GM19240 (cell line): ENCODE data around the gene CNTNAP3.
"Not testable (repeated sequence)": the region's sequence is repeated elsewhere in the genome, so short reads cannot be mapped to it uniquely, and the experiment has no call there.

Source experiments
- DNase-seq: peaks from one replicate; pipeline ENCODE4 v3.0.0; 2011; ENCODE audit warnings: low spot score; ENCODE audit not compliant: insufficient read length

CNTNAP3 gene

GRCh38 chr9:39073537-39073936, 214.4 kb downstream of the CNTNAP3 start:
- DNase-seq, result not testable (repeated sequence)

GRCh38 chr9:39067683-39068082, 220.3 kb downstream of the CNTNAP3 start:
- not testable (repeated sequence) for DNase-seq

GRCh38 chr9:39062966-39063365, 225.0 kb downstream of the CNTNAP3 start:
- DNase-seq, result not testable (repeated sequence)

GRCh38 chr9:39054453-39054852, 233.5 kb downstream of the CNTNAP3 start:
- not testable (repeated sequence) for DNase-seq

GRCh38 chr9:39046833-39047232, 241.1 kb downstream of the CNTNAP3 start:
- DNase-seq, result not testable (repeated sequence)

- not testable (repeated sequence) for DNase-seq
These were observed 245.6 kb downstream of the CNTNAP3 start for GRCh38 chr9:39042352-39042803.

- not testable (repeated sequence) for DNase-seq
These were observed 246.2 kb downstream of the CNTNAP3 start for GRCh38 chr9:39041774-39042173.

GRCh38 chr9:39039148-39039547, 248.8 kb downstream of the CNTNAP3 start:
- not testable (repeated sequence) for DNase-seq

GRCh38 chr9:39038221-39038620, 249.7 kb downstream of the CNTNAP3 start:
- DNase-seq, result not testable (repeated sequence)

- not testable (repeated sequence) for DNase-seq
These were observed 254.1 kb downstream of the CNTNAP3 start for GRCh38 chr9:39033849-39034248.

- not testable (repeated sequence) for DNase-seq
These were observed 257.6 kb downstream of the CNTNAP3 start for GRCh38 chr9:39030204-39031019.

- not testable (repeated sequence) for DNase-seq
These were observed 259.1 kb downstream of the CNTNAP3 start for GRCh38 chr9:39028855-39029254.

- not testable (repeated sequence) for DNase-seq
These were observed 259.8 kb downstream of the CNTNAP3 start for GRCh38 chr9:39028168-39028567.

GRCh38 chr9:39025911-39026588, 261.9 kb downstream of the CNTNAP3 start:
- DNase-seq, result not testable (repeated sequence)
